ENCODE measurements around the gene PAPLN.

PAPLN gene

DNA sequence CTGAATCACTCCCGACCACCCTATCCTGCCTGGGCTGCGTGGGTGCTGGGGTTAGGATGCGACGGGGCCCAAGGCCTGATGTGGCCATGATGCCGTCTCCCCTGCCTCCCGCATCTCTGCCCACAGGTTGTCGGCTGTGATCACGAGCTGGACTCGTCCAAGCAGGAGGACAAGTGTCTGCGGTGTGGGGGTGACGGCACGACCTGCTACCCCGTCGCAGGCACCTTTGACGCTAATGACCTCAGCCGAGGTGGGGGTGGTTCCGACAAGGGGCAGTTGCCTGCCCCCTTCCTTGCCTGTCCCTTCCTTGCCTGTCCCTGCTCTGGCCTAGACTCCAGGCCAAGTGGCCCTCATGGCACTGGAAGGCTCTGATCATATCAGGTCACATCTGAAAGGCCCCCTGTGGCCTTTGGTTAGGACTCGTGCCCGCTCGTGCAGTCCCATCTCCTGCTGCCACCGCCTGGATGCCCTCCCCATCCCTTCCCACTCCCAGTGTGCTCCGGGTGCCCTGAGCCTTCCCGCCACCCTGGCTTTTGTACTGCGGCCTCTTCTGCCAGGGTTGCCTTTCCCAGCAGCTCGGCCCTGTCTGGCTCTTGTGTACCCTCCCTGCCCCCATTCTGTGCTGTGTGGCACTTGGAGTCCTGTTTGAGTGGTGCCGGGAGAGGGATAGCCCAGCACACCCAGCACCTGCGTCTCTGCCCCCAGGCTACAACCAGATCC is 13.6 kb downstream of the PAPLN start:
- H3K4me3 ChIP-seq (ENCODE audit: low read length): no peak overlapping the region
- TF ChIP-seq, protein P1, sequence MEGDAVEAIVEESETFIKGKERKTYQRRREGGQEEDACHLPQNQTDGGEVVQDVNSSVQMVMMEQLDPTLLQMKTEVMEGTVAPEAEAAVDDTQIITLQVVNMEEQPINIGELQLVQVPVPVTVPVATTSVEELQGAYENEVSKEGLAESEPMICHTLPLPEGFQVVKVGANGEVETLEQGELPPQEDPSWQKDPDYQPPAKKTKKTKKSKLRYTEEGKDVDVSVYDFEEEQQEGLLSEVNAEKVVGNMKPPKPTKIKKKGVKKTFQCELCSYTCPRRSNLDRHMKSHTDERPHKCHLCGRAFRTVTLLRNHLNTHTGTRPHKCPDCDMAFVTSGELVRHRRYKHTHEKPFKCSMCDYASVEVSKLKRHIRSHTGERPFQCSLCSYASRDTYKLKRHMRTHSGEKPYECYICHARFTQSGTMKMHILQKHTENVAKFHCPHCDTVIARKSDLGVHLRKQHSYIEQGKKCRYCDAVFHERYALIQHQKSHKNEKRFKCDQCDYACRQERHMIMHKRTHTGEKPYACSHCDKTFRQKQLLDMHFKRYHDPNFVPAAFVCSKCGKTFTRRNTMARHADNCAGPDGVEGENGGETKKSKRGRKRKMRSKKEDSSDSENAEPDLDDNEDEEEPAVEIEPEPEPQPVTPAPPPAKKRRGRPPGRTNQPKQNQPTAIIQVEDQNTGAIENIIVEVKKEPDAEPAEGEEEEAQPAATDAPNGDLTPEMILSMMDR (conservative IDR thresholded peaks at IDR 0.05; ENCODE audit: low read length): no peak
- DNase-seq (ENCODE audit: low read depth): no peak

DNA sequence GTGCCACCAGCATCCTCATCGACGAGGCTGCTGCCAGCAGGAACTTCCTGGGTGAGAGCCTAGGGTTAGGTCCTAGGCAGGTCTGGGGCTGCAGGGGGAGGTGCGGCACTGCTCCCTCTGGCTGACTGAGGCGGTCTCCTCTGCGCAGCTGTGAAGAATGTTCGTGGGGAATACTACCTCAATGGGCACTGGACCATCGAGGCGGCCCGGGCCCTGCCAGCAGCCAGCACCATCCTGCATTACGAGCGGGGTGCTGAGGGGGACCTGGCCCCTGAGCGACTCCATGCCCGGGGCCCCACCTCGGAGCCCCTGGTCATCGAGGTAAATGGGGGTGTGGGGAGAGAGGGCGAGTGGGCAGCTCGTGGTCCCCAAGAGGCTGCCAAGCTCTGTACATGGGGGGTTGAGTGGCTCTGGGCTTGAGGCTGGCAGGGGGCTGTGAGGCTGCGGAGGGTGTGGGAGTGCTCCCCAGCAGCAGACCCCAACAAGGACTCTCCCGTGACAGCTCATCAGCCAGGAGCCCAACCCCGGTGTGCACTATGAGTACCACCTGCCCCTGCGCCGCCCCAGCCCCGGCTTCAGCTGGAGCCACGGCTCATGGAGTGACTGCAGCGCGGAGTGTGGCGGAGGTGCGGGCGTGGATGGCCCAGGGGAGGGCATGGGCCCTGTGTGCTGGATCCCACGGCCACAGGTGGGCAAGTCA is 14.4 kb downstream of the PAPLN start:
- TF ChIP-seq, protein P1 (conservative IDR thresholded peaks at IDR 0.05; ENCODE audit: low read length): no peak

DNA sequence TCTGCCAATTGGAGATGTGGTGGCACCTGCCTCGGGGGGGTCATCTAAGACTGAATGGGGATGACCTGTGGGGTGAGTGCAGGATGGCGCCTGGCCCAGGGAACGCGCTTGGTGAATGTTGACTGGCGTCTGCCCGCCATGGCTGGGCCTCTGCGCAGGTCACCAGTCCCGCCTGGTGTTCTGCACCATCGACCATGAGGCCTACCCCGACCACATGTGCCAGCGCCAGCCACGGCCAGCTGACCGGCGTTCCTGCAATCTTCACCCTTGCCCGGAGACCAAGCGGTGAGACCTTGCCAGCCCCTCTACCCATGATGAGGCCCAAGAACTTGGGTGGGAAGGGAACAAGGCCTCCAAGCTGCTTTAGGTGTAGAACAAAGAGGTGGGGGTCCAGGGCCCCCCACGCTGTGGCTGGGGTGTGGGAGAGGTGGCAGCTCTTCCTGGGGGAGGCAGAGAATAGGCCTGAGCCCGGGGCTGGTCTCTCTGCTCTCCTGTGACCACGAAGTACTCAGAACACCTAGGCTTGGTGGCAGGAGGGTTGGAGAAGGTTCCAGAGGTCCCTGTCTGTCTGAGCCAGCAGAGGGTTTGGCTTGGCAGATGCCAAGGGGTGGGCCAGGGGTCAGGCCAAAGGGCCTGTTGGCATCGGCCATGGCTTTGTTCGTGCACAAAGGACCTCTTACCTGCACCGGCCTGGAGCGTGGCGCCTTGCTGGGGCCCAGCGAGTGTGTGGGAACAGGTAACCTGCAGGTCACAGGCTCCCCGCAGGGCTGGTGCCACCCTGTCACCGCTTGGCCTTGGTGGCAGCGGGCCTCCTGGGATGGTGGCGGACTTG is 15.4 kb downstream of the PAPLN start:
- TF ChIP-seq, protein P1 (conservative IDR thresholded peaks at IDR 0.05; ENCODE audit: low read length): no peak
- H3K4me3 ChIP-seq (ENCODE audit: low read length): no peak overlapping the region
- DNase-seq (ENCODE audit: low read depth): no peak

More for the DNA sequence above, 14.4 kb downstream of the PAPLN start:
- DNase-seq (ENCODE audit: low read depth): no peak
- no peak overlapping the region for H3K4me3 ChIP-seq (ENCODE audit: low read length)

DNA sequence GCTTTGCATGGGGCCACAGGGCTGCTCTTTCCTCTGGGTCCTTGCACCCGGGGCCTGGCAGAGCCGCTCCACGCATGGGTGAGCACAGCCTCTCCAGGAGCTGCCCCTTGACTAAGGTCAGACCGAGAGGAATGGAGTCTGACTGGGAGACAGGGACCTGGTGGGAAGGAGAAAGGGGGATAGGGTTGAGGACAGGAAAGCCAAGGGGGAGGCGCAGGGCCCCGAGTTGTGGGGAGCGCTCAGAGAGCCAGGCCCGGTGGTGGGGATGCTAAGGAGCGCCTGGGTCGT is 16.0 kb downstream of the PAPLN start:
- no peak overlapping the region for H3K4me3 ChIP-seq (ENCODE audit: low read length)
- no peak for DNase-seq (ENCODE audit: low read depth)
- TF ChIP-seq, protein P1 (conservative IDR thresholded peaks at IDR 0.05; ENCODE audit: low read length): no peak

DNA sequence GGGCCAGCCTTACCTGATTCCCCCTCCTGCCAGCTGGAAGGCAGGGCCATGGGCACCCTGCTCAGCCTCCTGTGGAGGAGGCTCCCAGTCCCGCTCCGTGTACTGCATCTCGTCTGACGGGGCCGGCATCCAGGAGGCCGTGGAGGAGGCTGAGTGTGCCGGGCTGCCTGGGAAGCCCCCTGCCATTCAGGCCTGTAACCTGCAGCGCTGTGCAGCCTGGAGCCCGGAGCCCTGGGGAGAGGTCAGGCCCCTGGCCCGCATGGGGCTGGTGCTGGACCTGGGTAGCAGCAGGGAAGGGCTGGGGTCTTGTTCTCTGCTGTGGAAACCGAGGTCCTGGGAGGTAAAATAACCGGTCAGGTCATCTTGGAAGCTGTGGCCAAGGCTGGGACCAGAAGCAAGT is 16.4 kb downstream of the PAPLN start:
- no peak for DNase-seq (ENCODE audit: low read depth)
- TF ChIP-seq, protein P1 (conservative IDR thresholded peaks at IDR 0.05; ENCODE audit: low read length): no peak
- no peak overlapping the region for H3K4me3 ChIP-seq (ENCODE audit: low read length)

DNA sequence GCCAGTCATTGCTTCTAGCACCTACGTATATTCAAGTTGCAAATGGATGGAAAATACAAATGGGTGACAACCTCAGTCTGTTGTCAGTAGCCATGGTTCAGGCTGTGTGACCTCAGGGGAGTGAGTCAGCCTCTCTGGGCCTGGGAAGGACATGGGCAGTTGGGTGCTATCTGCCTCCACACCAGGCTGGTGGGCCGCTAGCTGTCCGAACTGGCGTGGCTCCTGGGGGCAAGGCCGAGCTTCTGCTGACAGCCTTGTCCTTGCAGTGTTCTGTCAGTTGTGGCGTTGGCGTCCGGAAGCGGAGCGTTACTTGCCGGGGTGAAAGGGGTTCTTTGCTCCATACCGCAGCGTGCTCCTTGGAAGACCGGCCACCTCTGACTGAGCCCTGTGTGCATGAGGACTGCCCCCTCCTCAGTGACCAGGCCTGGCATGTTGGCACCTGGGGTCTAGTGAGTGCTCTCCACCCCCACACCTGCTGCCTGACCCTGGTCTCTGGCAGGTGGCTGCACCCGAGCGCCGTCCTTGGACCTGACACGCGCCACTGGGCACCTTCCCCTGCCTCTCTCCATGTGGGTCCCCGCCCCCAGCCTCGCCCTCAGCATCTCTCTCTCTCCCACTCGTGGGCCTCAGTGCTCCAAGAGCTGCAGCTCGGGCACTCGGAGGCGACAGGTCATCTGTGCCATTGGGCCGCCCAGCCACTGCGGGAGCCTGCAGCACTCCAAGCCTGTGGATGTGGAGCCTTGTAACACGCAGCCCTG is 17.1 kb downstream of the PAPLN start:
- H3K4me3 ChIP-seq (ENCODE audit: low read length): no peak overlapping the region
- no peak for DNase-seq (ENCODE audit: low read depth)
- TF ChIP-seq, protein P1 (conservative IDR thresholded peaks at IDR 0.05; ENCODE audit: low read length): no peak
